Body of pancreas (tissue), 4 donors: ENCODE results near the gene CLOCK. TPM values are rescaled to one million over a fixed set of nuclear protein-coding genes. Genes with fewer than 3 reads are reported as not detected.

Source experiments
- ATAC-seq: fragments of 150-250 bp; one replicate; pipeline ENCODE4 v1.9.1; 2016
- DNase-seq, 4 donors: peaks; one replicate each; pipeline ENCODE4 v3.0.0-alpha.2; 2019
- H3K27ac ChIP-seq, 4 donors: fragments of 200-600 bp; sonication (generic); 1 replicate in 3 of 4; 2 replicates in 1 of 4; pipeline versions ENCODE4 v1.5.1 to v1.6.1; 2016 to 2019; ENCODE audit warnings: mild to moderate bottlenecking in 1 of 4, mixed read lengths in 1 of 4, moderate library complexity in 1 of 4
- H3K27me3 ChIP-seq, 2 donors: fragments of 200-600 bp; sonication (generic); one replicate each; pipeline ENCODE4 v1.6.0; 2016; ENCODE audit warnings: mild to moderate bottlenecking in 1 of 2
- H3K36me3 ChIP-seq, 2 donors: fragments of 200-600 bp; sonication (generic); replicated peaks in 1 of 2; 2 replicates each; pipeline ENCODE4 v1.5.1; 2016; ENCODE audit warnings: low read depth in 2 of 2; ENCODE audit not compliant: insufficient read depth in 1 of 2
- H3K4me1 ChIP-seq: fragments of 200-600 bp; sonication (generic); one replicate; pipeline ENCODE4 v1.6.0; 2016
- H3K4me3 ChIP-seq, 2 donors: fragments of 200-600 bp; sonication (generic); 1 replicate in 1 of 2; 2 replicates in 1 of 2; pipeline ENCODE4 v1.5.1; 2016 to 2019
- H3K9me3 ChIP-seq, 3 donors: fragments of 200-600 bp; sonication (generic); 1 replicate in 2 of 3; 2 replicates in 1 of 3; pipeline ENCODE4 v1.5.1; 2016
- POLR2A ChIP-seq, 3 donors: fragments of 450-650 bp; IDR thresholded peaks; one replicate each; pipeline ENCODE4 v1.6.1; 2016; ENCODE audit warnings: antibody characterized with exemption in 3 of 3, mild to moderate bottlenecking in 2 of 3
- WGBS, 2 donors: methylation state at CpG; one replicate each; pipeline ENCODE4 v1.1.5; 2017; 5-methylcytosine and 5-hydroxymethylcytosine counted together
- intact Hi-C: fragments of 100-400 bp; cut with DNase I; formaldehyde crosslinking; loops from one replicate; pipeline ENCODE4 v1.15.1; 2023
- total RNA-seq, 2 donors: library from RNA; depleted of rRNA; stranded (reverse); fragments of >200 nt; gene quantifications; one replicate each; pipeline ENCODE4 v1.1.0, GENCODE V29; 2016
- TF ChIP-seq, protein P1 (sequence below), 7 experiments: fragments of 450-650 bp in 4 of 7; fragments of 200-600 bp in 3 of 7; sonication (generic) in 3 of 7; IDR thresholded peaks; one replicate each; pipeline ENCODE4 v1.5.1; 2016 to 2019; ENCODE audit warnings: antibody characterized with exemption in 7 of 7

Gene CLOCK
- total RNA-seq, 2 donors from 2014 or later = 6.3 to 13.7 TPM

- 6 to 7% methylated on average over 7 of the region's 7 CpGs for WGBS, 2 donors
- intact Hi-C loops = loop anchor here (10.0 kb wide), 1 partner anchor 52 kb away; the partner anchor contains the start of gene SRD5A3
- no peaks in the 10 kb centered on the region for H3K36me3 ChIP-seq
- peak overlapping the region; percentile 98 to 99 for H3K4me3 ChIP-seq
- no peak for DNase-seq
- no peaks in the 10 kb centered on the region for H3K27me3 ChIP-seq
- TF ChIP-seq POLR2A (IDR thresholded peaks at IDR 0.05) = no peak
- TF ChIP-seq, protein P1, sequence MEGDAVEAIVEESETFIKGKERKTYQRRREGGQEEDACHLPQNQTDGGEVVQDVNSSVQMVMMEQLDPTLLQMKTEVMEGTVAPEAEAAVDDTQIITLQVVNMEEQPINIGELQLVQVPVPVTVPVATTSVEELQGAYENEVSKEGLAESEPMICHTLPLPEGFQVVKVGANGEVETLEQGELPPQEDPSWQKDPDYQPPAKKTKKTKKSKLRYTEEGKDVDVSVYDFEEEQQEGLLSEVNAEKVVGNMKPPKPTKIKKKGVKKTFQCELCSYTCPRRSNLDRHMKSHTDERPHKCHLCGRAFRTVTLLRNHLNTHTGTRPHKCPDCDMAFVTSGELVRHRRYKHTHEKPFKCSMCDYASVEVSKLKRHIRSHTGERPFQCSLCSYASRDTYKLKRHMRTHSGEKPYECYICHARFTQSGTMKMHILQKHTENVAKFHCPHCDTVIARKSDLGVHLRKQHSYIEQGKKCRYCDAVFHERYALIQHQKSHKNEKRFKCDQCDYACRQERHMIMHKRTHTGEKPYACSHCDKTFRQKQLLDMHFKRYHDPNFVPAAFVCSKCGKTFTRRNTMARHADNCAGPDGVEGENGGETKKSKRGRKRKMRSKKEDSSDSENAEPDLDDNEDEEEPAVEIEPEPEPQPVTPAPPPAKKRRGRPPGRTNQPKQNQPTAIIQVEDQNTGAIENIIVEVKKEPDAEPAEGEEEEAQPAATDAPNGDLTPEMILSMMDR (IDR thresholded peaks at IDR 0.05) = no peak
- no peaks in the 10 kb centered on the region for H3K9me3 ChIP-seq
- peaks cover 34% of the 10 kb centered on the region for H3K4me1 ChIP-seq
- no peak for ATAC-seq
- peak overlapping the region; percentile 95 to 100 (median 97) for H3K27ac ChIP-seq
These were observed 149.6 kb downstream of the CLOCK start for GRCh38 chr4:55397126-55397436.

- intact Hi-C loops = loop anchor here (10.0 kb wide), 1 partner anchor 52 kb away; the partner anchor contains the start of gene SRD5A3
- Histone ChIP-seq H3K27me3 (no peaks in the 10 kb centered on the region), H3K4me3 (peak overlapping the region; percentile 98 to 99), H3K36me3 (no peaks in the 10 kb centered on the region), H3K9me3 (no peaks in the 10 kb centered on the region), H3K27ac (peak overlapping the region; percentile 95 to 100 (median 97)), H3K4me1 (peaks cover 34% of the 10 kb centered on the region)
- TF ChIP-seq, protein P1 (IDR thresholded peaks at IDR 0.05) = no peak
- TF ChIP-seq POLR2A (IDR thresholded peaks at IDR 0.05) = peak in 2 of 3 donors; percentile 28 to 43
- DNase-seq (peak; percentile 47 to 61 (median 52)), ATAC-seq (peak; percentile 43)
- WGBS, 2 donors = 0 to 1% methylated on average over 20 to 41 of the region's 41 CpGs
These were observed 150.2 kb downstream of the CLOCK start for GRCh38 chr4:55396308-55397125.

- intact Hi-C loops = loop anchor here (10.0 kb wide), 1 partner anchor 51 kb away; the partner anchor contains the start of gene SRD5A3
- H3K27me3 ChIP-seq = no peaks in the 10 kb centered on the region
- WGBS, 2 donors = 0 to 1% methylated on average over 38 to 59 of the region's 95 CpGs
- no peaks in the 10 kb centered on the region for H3K9me3 ChIP-seq
- peak; percentile 98 to 99 (median 98) for TF ChIP-seq POLR2A (IDR thresholded peaks at IDR 0.05)
- TF ChIP-seq, protein P1 (IDR thresholded peaks at IDR 0.05) = peak in 2 of 7 experiments; percentile 2 to 17
- peak; percentile 94 to 96 (median 95) for DNase-seq
- H3K36me3 ChIP-seq = no peaks in the 10 kb centered on the region
- H3K27ac ChIP-seq = peak within 1 kb of the TSS; percentile 95 to 100 (median 97)
- H3K4me1 ChIP-seq = peaks cover 29% of the 10 kb centered on the region
- H3K4me3 ChIP-seq = peak within 1 kb of the TSS; percentile 98 to 99
- peak; percentile 97 for ATAC-seq
These were observed 151.0 kb downstream of the CLOCK start, which contains the start of gene TMEM165 for GRCh38 chr4:55395529-55396307. TSS of gene TMEM165 (plus strand) at chr4:55395957. CDS start at chr4:55396190, 233 bp downstream.

- ATAC-seq (no peak), DNase-seq (no peak)
- Histone ChIP-seq H3K4me1 (peaks cover 26% of the 10 kb centered on the region), H3K9me3 (no peaks in the 10 kb centered on the region), H3K36me3 (no peaks in the 10 kb centered on the region), H3K27me3 (no peaks in the 10 kb centered on the region), H3K27ac (peak overlapping the region; percentile 95 to 100 (median 97)), H3K4me3 (peak overlapping the region; percentile 98 to 99)
- TF ChIP-seq POLR2A (IDR thresholded peaks at IDR 0.05) = no peak
- TF ChIP-seq, protein P1 (IDR thresholded peaks at IDR 0.05) = peak in 3 of 7 experiments; percentile 19 to 26 (median 20)
- 0 to 2% methylated on average over 4 of the region's 4 CpGs for WGBS, 2 donors
- intact Hi-C loops = loop anchor here (10.0 kb wide), 1 partner anchor 50 kb away; the partner anchor contains the start of gene SRD5A3
These were observed 151.5 kb downstream of the CLOCK start for GRCh38 chr4:55395218-55395528.
